ENCODE data around the gene ADAM12. TPM values are rescaled to one million over a fixed set of nuclear protein-coding genes. Genes with fewer than 3 reads are reported as not detected.
"Not testable (repeated sequence)": the region's sequence is repeated elsewhere in the genome, so short reads cannot be mapped to it uniquely, and the experiment has no call there.

ADAM12 gene
- total RNA-seq, 1 experiment from 2014 or later = 33.8 TPM

GRCh38 chr10:126058507-126058906 is 329.8 kb downstream of the ADAM12 start:
- DNase-seq (ENCODE audit: low read depth) = no peak

GRCh38 chr10:126058104-126058503 is 330.2 kb downstream of the ADAM12 start:
- no peak for DNase-seq (ENCODE audit: low read depth)

GRCh38 chr10:126057494-126057893 is 330.8 kb downstream of the ADAM12 start:
- no peak for DNase-seq (ENCODE audit: low read depth)

DNA sequence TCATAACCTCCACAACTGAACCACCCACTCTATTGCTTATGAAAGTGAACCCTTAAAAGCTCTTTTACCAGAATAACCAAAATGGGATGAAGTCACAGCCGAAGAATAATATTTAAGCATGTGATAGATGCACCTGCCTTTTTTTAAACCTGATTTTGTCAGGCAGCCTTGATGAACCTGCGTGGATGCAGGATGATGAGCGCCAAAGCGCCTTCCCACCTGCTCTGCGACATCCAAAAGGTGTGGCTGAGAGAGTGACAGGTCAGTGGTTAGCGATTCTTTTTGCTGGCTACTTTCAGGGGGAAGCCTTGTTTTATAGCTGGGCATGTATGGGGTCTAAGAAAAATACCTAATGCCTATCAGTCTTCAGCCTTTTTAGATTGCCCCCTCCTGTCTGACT is 334.1 kb downstream of the ADAM12 start:
- no peak for DNase-seq (ENCODE audit: low read depth)

GRCh38 chr10:126052171-126052570 is 336.1 kb downstream of the ADAM12 start:
- DNase-seq (ENCODE audit: low read depth) = no peak

GRCh38 chr10:126049759-126050700 is 338.2 kb downstream of the ADAM12 start:
- peak; percentile 58 for DNase-seq (ENCODE audit: low read depth)

DNA sequence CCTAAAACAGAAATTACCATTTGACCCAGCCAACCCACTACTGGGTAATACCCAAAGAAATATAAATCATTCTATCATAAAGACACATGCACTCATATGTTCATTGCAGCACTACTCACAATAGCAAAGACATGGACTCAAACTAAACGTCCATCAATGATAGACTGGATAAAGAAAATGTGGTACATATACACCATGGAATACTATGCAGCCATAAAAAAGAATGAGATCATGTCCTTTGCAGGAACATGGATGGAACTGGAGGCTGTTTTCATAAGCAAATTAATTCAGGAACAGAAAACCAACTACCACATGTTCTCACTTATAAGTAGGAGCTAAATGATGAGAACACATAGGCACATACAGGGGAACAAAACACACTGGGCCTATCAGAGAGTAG is 340.5 kb downstream of the ADAM12 start:
- not testable (repeated sequence) for DNase-seq (ENCODE audit: low read depth)

- DNase-seq (ENCODE audit: low read depth) = no peak
Observed at GRCh38 chr10:126046831-126047230, 341.4 kb downstream of the ADAM12 start.

DNA sequence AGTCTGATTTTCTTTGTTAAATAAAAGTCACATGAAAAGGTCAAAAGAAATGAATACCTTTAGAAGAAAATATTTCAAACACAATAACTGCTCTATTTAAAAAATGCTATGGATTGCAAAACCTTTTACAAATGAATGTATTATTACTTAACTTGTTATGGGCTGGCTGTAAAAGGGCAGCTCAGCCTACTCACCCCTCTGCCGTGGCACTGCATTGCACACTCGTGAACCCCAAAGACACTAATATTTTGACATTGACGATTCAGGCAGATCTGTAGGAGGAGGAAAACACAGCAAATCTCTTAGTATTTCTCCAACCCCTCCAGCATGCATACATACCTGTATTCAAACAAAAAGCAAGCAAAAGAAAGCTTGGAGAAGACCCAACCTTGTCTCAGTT is 342.4 kb downstream of the ADAM12 start:
- DNase-seq (ENCODE audit: low read depth) = no peak

- no peak for DNase-seq (ENCODE audit: low read depth)
Observed at GRCh38 chr10:126043389-126043788, 344.9 kb downstream of the ADAM12 start.

GRCh38 chr10:126042906-126043305 is 345.4 kb downstream of the ADAM12 start:
- DNase-seq (ENCODE audit: low read depth) = no peak

DNA sequence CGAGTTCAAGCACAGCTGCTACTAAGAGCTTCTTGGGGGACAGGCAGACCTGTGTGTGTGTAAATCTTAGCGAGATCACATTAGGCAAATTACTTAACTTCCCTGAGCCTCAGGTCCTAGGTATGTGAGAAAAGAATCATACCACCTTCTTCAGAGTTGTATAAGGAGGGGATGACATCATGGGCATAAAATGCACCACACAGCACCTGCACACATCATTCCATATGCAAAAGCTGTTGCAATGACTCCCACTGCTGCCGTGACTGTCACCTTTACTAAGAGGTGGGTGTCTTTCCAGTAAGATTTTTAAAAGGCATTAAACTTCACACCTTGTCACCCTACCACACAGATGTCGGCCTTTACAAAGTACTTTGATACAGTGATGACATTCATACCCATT is 345.9 kb downstream of the ADAM12 start:
- no peak for DNase-seq (ENCODE audit: low read depth)

GRCh38 chr10:126041804-126042231 is 346.5 kb downstream of the ADAM12 start:
- peak; percentile 85 for DNase-seq (ENCODE audit: low read depth)

GRCh38 chr10:126041117-126041516 is 347.2 kb downstream of the ADAM12 start:
- no peak for DNase-seq (ENCODE audit: low read depth)

DNA sequence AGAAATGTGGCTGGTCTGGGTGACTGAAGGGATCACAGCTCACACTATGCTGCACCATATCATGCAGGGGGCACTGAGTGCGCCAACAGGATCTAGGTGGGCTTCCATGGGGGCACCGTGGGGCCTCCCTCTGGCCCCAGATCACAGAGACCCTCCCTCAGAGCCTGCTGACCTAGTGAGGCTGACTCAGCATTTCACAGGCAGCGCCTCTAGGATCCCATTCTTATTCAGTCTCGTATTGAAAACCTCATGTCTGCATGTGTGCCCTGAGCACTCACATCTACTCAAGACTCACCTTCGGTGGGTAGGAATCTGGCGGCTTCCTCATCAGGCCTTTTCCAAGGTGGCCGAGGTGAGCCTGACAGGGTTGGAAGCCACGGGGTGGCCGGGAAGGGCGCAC is 350.3 kb downstream of the ADAM12 start:
- DNase-seq (ENCODE audit: low read depth) = no peak

- no peak for DNase-seq (ENCODE audit: low read depth)
Observed at GRCh38 chr10:126036515-126036914, 351.8 kb downstream of the ADAM12 start.

DNA sequence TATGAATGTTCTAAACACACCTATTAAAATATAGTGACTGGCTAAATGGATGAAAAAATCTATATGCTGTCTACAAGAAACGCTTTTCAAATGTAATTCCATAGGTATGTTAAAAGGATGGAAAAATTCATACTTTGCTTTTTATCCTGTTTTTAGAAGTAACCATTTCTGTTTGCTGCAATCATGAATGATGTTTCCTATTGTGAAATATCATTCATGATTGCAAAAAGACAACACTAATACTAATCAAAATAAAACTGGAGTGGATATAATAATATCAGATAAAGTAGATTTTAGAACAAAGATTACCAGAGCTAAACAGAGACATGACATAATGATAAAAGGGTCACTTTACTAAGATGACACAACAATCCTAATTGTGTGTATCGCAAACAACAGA is 353.7 kb downstream of the ADAM12 start:
- DNase-seq (ENCODE audit: low read depth) = no peak

GRCh38 chr10:126029999-126030398 is 358.3 kb downstream of the ADAM12 start:
- no peak for DNase-seq (ENCODE audit: low read depth)

DNA sequence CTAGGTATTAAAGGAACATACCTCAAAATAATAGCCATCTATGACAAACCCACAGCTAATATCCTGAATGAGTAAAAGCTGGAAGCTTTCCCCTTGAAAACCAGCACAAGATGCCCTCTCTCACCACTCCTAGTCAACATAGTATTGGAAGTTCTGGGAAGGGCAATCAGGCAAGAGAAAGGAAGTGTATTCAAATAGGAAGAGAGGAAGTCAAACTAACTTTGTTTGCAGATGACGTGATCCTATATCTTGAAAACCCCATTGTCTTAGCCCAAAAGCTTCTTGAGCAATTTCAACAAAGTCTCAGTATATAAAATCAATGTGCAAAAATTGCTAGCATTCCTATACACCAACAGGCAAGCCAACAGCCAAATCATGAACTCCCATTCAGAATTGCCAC is 360.6 kb downstream of the ADAM12 start:
- no peak for DNase-seq (ENCODE audit: low read depth)

DNA sequence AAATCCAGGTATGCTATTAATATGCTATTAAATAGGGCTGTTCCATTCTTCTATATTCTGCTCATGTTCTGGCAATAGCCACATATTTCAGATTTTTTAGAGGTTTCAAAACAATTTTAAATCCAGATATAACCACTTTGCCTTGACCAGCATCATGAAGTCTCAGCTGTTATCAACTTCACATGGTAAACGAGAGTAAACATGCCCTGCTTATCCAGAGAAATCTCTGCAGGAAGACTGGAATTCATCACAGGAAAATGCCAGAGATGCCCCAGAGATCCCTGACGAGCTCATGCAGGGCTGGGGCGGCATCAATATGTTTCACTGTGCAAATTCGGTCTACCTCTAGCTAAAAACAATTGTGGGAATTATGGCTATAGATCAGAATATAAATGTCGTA is 365.4 kb downstream of the ADAM12 start:
- no peak for DNase-seq (ENCODE audit: low read depth)

GRCh38 chr10:126021833-126022500 is 366.3 kb downstream of the ADAM12 start:
- no peak for DNase-seq (ENCODE audit: low read depth)

GRCh38 chr10:126017961-126018560 is 370.2 kb downstream of the ADAM12 start:
- no peak for DNase-seq (ENCODE audit: low read depth)

DNA sequence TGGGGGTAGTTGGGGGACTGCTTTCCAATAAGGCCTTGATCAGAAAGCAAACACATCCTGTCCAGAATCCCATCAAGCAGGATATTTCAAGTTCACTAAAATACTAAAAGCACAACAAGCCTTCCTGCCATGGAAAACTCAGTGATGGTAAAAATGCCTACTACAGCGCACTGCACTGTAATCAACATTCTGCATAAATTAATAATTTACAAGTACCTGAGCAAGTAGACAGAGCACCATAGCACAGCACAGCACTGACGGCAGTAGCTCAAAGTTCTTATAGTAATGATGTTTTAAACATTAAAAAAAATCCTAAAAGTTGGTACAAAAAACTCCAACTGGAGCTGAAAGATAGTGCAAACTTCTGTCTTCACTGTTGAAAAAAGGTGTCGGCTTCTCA is 371.4 kb downstream of the ADAM12 start:
- DNase-seq (ENCODE audit: low read depth) = no peak
